Epithelial cell of proximal tubule (primary cell): Measurements from ENCODE around the gene DOK3. TPM values are rescaled to one million over a fixed set of nuclear protein-coding genes. Genes with fewer than 3 reads are reported as not detected.

ENCODE experiments used
- DNase-seq: peaks from one replicate; pipeline ENCODE4 v3.0.0-alpha.2; 2011; ENCODE audit warnings: low read depth
- H3K4me3 ChIP-seq: 2 replicates; pipeline ENCODE4 v1.5.1; 2011; ENCODE audit warnings: low read depth, mild to moderate bottlenecking, low read length
- total RNA-seq: library from RNA; depleted of rRNA; stranded (reverse); fragments of >200 nt; gene quantifications from 2 replicates; pipeline ENCODE4 v1.2.3, GENCODE V29; 2015
- TF ChIP-seq, protein P1 (sequence below): conservative IDR thresholded peaks from 2 replicates; pipeline ENCODE4 v1.5.1; 2012; ENCODE audit warnings: low read depth, mild to moderate bottlenecking, low read length

Gene DOK3
- total RNA-seq, 1 donor from 2014 or later: 1.5 TPM

DNA sequence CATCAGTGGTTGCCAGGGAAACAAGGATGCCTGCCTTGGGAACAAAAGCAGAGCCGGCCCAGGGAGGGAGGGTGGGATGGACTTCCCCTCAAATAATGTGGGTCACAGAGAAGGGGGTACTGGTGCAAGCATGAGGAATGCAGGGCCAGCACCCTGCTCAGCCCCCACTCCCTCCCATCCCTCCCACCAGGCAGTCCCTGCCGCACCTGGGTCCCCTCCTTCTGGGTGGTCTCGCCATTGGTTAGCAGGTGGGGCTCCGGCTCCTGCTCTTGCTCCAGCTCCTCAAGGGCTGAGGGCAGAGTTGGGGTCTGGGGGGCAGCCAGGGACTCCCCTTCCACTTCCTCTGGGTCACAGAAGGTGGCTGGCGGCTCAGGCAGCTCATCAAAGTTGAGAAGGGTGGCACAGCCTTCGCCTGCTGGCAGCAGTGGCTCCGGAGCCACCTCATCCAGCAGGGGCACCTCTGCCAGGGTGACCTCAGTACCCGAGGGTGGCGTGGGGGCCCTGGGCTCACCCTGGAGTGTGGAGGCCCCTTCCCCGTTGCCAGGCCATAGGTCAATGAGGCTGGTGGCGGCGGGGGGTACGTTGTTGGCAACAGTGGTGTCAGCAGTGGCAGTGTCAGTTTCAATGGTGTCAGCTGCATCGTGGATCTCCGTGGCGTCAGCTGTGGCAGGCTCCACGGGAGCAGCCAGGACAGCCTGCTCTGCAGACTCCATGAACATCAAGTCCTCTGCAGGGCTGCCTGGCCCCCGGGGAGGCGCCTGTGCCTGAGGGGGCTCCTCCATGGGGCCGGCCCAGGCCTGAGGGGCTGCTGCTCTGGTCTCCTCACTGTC, 51.6 kb downstream of the DOK3 start:
- TF ChIP-seq, protein P1, sequence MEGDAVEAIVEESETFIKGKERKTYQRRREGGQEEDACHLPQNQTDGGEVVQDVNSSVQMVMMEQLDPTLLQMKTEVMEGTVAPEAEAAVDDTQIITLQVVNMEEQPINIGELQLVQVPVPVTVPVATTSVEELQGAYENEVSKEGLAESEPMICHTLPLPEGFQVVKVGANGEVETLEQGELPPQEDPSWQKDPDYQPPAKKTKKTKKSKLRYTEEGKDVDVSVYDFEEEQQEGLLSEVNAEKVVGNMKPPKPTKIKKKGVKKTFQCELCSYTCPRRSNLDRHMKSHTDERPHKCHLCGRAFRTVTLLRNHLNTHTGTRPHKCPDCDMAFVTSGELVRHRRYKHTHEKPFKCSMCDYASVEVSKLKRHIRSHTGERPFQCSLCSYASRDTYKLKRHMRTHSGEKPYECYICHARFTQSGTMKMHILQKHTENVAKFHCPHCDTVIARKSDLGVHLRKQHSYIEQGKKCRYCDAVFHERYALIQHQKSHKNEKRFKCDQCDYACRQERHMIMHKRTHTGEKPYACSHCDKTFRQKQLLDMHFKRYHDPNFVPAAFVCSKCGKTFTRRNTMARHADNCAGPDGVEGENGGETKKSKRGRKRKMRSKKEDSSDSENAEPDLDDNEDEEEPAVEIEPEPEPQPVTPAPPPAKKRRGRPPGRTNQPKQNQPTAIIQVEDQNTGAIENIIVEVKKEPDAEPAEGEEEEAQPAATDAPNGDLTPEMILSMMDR: no peak
- no peak for DNase-seq
- H3K4me3 ChIP-seq: no peak overlapping the region

DNA sequence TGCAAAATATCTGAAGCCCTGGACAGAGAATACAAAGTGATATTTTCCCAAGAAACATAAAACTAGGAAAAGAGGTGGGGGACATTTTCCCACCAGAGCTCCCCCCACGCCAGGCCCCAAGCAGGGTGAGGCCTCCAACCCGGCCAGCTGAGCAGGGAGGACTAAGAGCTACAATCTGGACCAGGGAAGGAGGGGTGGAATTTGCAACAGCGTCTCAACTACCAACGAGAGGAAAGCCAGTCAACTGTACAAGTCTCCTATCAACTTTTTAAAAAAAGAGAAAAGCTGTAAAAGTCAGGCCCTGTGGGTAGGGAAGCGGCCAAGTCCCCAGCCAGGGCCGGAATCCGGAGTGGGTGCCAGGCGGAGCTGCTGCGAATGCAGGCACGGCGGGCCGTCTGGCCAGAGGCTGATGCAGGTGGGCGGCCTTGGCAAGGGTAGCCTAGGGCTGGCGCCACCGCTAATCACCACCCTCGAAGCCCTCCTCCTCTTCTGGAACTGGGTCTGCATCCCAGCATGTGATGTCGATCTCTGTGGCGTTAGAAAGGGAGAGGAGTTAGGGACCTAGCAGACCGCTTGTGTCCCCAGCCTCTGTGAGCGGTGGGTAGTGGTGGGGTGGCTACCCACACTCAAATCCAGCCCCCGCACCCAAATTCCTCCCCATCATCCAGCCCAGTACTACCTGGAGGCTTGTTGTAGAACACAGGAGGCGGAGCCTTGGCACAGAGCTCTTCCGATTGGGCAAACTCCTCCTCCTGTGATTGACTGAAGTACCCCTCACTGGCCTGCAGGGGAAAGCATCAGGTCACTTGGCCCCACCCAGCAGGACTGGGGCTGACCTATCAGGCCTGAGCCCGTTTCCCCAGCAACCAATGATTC, 52.4 kb downstream of the DOK3 start:
- no peak overlapping the region for H3K4me3 ChIP-seq
- DNase-seq: peak; percentile 75
- TF ChIP-seq, protein P1: peak; percentile 59

DNA sequence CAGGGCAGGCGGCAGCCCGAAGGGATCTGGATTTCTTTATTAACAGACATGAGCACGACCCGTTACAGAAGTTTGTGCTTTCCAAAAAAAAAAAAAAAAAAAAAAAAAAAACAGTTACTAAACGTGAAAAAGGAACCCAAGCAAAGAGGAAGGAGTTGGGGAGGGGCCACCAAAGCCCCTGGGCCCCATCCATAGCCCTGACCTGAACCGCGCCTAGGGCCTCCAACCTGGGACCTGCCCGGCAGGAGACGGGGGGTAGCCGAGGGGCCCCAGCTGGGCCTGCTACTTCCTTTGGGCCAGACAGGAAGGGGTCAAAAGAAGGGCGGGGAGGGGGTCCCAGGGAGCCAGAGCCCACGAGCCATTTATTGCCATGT, 53.0 kb downstream of the DOK3 start:
- TF ChIP-seq, protein P1: no peak

DNA sequence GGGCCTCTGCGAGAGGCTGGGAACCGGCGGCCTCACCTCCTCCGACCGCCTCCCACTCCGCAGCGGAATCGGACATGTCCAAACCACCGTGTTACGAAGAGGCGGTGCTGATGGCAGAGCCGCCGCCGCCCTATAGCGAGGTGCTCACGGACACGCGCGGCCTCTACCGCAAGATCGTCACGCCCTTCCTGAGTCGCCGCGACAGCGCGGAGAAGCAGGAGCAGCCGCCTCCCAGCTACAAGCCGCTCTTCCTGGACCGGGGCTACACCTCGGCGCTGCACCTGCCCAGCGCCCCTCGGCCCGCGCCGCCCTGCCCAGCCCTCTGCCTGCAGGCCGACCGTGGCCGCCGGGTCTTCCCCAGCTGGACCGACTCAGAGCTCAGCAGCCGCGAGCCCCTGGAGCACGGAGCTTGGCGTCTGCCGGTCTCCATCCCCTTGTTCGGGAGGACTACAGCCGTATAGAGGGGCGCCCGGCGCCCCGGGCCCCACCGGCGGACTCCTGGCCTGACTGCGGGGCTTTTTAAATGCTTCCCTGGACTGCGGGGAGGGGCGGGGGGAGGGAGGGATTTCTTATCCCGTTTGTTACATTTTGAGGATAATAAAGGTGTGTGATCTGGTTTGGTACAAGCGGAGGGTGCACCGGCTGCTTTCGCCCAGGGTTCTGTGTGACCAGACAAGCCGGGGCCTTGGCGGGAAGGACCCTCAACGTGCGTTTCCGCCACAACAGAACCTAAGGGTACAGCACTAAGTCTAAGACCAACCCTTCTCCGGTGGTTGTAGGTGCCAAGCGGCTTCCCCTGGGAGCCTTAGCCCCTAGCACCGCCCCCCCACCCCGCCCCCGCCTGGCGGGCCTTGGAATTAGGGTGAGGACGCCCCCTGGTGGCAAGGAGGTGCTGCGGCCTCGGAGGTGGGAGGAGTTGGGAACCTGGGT, 53.7 kb downstream of the DOK3 start:
- TF ChIP-seq, protein P1: peak; percentile 90
- peak; percentile 38 for DNase-seq
- peak overlapping the region; percentile 69 for H3K4me3 ChIP-seq

More for the DNA sequence above, 53.0 kb downstream of the DOK3 start:
- no peak overlapping the region for H3K4me3 ChIP-seq
- no peak for DNase-seq

DNA sequence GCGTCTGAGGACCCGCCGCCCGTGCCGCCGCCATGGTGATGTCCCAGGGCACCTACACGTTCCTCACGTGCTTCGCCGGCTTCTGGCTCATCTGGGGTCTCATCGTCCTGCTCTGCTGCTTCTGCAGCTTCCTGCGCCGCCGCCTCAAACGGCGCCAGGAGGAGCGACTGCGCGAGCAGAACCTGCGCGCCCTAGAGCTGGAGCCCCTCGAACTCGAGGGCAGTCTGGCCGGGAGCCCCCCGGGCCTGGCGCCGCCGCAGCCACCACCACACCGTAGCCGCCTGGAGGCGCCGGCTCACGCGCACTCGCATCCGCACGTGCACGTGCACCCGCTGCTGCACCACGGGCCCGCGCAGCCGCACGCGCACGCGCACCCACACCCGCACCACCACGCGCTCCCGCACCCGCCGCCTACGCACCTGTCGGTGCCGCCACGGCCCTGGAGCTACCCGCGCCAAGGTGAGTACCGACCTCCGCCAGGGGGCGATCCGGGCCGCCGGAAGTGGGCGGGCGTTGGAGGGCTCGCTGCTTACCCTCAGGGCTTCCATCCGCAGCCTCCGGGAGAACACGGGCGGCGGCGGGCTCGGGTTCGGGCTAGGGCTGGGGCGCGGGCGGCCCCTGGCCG, 54.5 kb downstream of the DOK3 start:
- no peak for DNase-seq
- H3K4me3 ChIP-seq: peak overlapping the region; percentile 69
- TF ChIP-seq, protein P1: peak; percentile 60
